Astrocyte (in vitro differentiated cells and primary cell): ENCODE measurements around the gene RCC2. TPM values are rescaled to one million over a fixed set of nuclear protein-coding genes. Genes with fewer than 3 reads are reported as not detected.

Source experiments
- DNase-seq: peaks from one replicate; pipeline ENCODE4 v3.0.0-alpha.2; 2010; ENCODE audit warnings: low read depth
- FAIRE-seq: peaks from 2 replicates; lab custom pipeline; 2011; peaks lifted over from hg19 to GRCh38; lab: Jason Lieb, UNC
- H2AFZ ChIP-seq: 2 replicates; pipeline ENCODE4 v1.6.0; 2012; ENCODE audit warnings: low read depth, low read length, inconsistent platforms
- H3K27ac ChIP-seq: 2 replicates; pipeline ENCODE4 v1.5.1; 2011; ENCODE audit warnings: low read depth, low read length, inconsistent platforms
- H3K27me3 ChIP-seq: 2 replicates; pipeline ENCODE4 v1.6.0; 2011; ENCODE audit warnings: low read length, inconsistent platforms; ENCODE audit not compliant: insufficient read depth
- H3K36me3 ChIP-seq: 2 replicates; pipeline ENCODE4 v1.5.1; 2011; ENCODE audit warnings: low read length, inconsistent platforms; ENCODE audit not compliant: insufficient read depth
- H3K4me1 ChIP-seq: 2 replicates; pipeline ENCODE4 v1.5.1; 2011; ENCODE audit warnings: low read length, inconsistent platforms; ENCODE audit not compliant: insufficient read depth
- H3K4me2 ChIP-seq: 2 replicates; pipeline ENCODE4 v1.6.0; 2012; ENCODE audit warnings: low read length, inconsistent platforms
- H3K4me3 ChIP-seq: 2 replicates; pipeline ENCODE4 v1.5.1; 2011; ENCODE audit warnings: low read depth, mild to moderate bottlenecking, low read length, inconsistent platforms; ENCODE audit not compliant: insufficient read depth
- H3K79me2 ChIP-seq: 2 replicates; pipeline ENCODE4 v1.6.0; 2012; ENCODE audit warnings: mild to moderate bottlenecking, low read length, inconsistent platforms; ENCODE audit not compliant: insufficient read depth
- H3K9ac ChIP-seq: 2 replicates; pipeline ENCODE4 v1.6.0; 2012; ENCODE audit warnings: mild to moderate bottlenecking, low read length, inconsistent platforms
- H3K9me3 ChIP-seq: 2 replicates; pipeline ENCODE4 v1.5.1; 2012; ENCODE audit warnings: low read depth, mild to moderate bottlenecking, low read length, inconsistent platforms; ENCODE audit not compliant: insufficient read depth
- H4K20me1 ChIP-seq: 2 replicates; pipeline ENCODE4 v1.6.0; 2012; ENCODE audit warnings: low read length, inconsistent platforms; ENCODE audit not compliant: insufficient read depth
- H3K27ac Mint-ChIP-seq: one replicate; pipeline ENCODE4 v1.8.0; 2021; ENCODE audit warnings: mild to moderate bottlenecking, mixed read lengths; ENCODE audit not compliant: unreplicated experiment
- H3K27me3 Mint-ChIP-seq: one replicate; pipeline ENCODE4 v1.8.0; 2021; ENCODE audit warnings: low read depth, mixed read lengths; ENCODE audit not compliant: unreplicated experiment
- H3K36me3 Mint-ChIP-seq: one replicate; pipeline ENCODE4 v1.8.0; 2021; ENCODE audit warnings: low read depth, mixed read lengths; ENCODE audit not compliant: unreplicated experiment
- H3K4me1 Mint-ChIP-seq: one replicate; pipeline ENCODE4 v1.8.0; 2021; ENCODE audit warnings: low read depth, mixed read lengths; ENCODE audit not compliant: unreplicated experiment
- H3K4me3 Mint-ChIP-seq: one replicate; pipeline ENCODE4 v1.8.0; 2021; ENCODE audit warnings: mild to moderate bottlenecking, moderate library complexity, mixed read lengths; ENCODE audit not compliant: unreplicated experiment
- H3K9me3 Mint-ChIP-seq: one replicate; pipeline ENCODE4 v1.8.0; 2021; ENCODE audit warnings: mild to moderate bottlenecking, mixed read lengths; ENCODE audit not compliant: unreplicated experiment
- CTCF ChIP-seq: IDR thresholded peaks from 2 replicates; pipeline ENCODE4 v1.5.1; 2011; ENCODE audit warnings: low read depth, mild to moderate bottlenecking, inconsistent platforms, low read length, moderate library complexity; ENCODE audit not compliant: insufficient read depth
- EZH2 ChIP-seq: IDR thresholded peaks from 2 replicates; pipeline ENCODE4 v1.6.1; 2012; ENCODE audit warnings: mild to moderate bottlenecking, low read length, inconsistent platforms; ENCODE audit not compliant: insufficient read depth
- total RNA-seq: library from RNA; stranded (reverse); gene quantifications from 2 replicates; pipeline ENCODE4 v1.2.1, GENCODE V29; 2021

RCC2 gene
- total RNA-seq, 1 donor from 2014 or later, result 103 TPM

GRCh38 chr1:17433261-17433660 is 6.2 kb downstream of the RCC2 start:
- no peak overlapping the region for H3K27ac Mint-ChIP-seq
- Histone ChIP-seq H3K4me1 (peaks cover 11% of the 10 kb centered on the region), H2AFZ (no peak overlapping the region), H3K36me3 (peaks cover 26% of the 10 kb centered on the region), H3K79me2 (peaks cover 93% of the 10 kb centered on the region), H3K27ac (no peak overlapping the region), H4K20me1 (peaks cover 88% of the 10 kb centered on the region), H3K4me2 (no peak overlapping the region), H3K9me3 (no peaks in the 10 kb centered on the region), H3K9ac (no peak overlapping the region), H3K4me3 (no peak overlapping the region), H3K27me3 (no peaks in the 10 kb centered on the region)
- FAIRE-seq (no peak), DNase-seq (no peak)
- no peak for TF ChIP-seq CTCF
- TF ChIP-seq EZH2, result no peak
- H3K36me3 Mint-ChIP-seq, result peaks cover 11% of the 10 kb centered on the region
- H3K27me3 Mint-ChIP-seq, result no peaks in the 10 kb centered on the region
- H3K4me3 Mint-ChIP-seq, result no peak overlapping the region
- peaks cover 4% of the 10 kb centered on the region for H3K4me1 Mint-ChIP-seq
- H3K9me3 Mint-ChIP-seq, result no peaks in the 10 kb centered on the region

GRCh38 chr1:17432412-17432811 is 7.1 kb downstream of the RCC2 start:
- no peak for TF ChIP-seq EZH2
- Histone ChIP-seq H3K4me2 (no peak overlapping the region), H3K27ac (no peak overlapping the region), H3K36me3 (peaks cover 33% of the 10 kb centered on the region), H3K4me3 (no peak overlapping the region), H3K27me3 (no peaks in the 10 kb centered on the region), H4K20me1 (peaks cover 96% of the 10 kb centered on the region), H2AFZ (no peak overlapping the region), H3K4me1 (peaks cover 11% of the 10 kb centered on the region), H3K9ac (no peak overlapping the region), H3K79me2 (peaks cover 98% of the 10 kb centered on the region), H3K9me3 (no peaks in the 10 kb centered on the region)
- no peak overlapping the region for H3K4me3 Mint-ChIP-seq
- DNase-seq, result no peak
- peaks cover 4% of the 10 kb centered on the region for H3K4me1 Mint-ChIP-seq
- H3K27ac Mint-ChIP-seq, result no peak overlapping the region
- no peaks in the 10 kb centered on the region for H3K27me3 Mint-ChIP-seq
- H3K36me3 Mint-ChIP-seq, result peaks cover 11% of the 10 kb centered on the region
- no peaks in the 10 kb centered on the region for H3K9me3 Mint-ChIP-seq
- no peak for FAIRE-seq

GRCh38 chr1:17429183-17429582 is 10.3 kb downstream of the RCC2 start:
- Histone ChIP-seq H3K4me1 (no peaks in the 10 kb centered on the region), H4K20me1 (peaks cover 96% of the 10 kb centered on the region), H3K27me3 (no peaks in the 10 kb centered on the region), H3K9ac (no peak overlapping the region), H3K36me3 (peaks cover 42% of the 10 kb centered on the region), H3K27ac (no peak overlapping the region), H3K9me3 (no peaks in the 10 kb centered on the region), H3K4me2 (no peak overlapping the region), H3K79me2 (peaks cover 97% of the 10 kb centered on the region), H2AFZ (no peak overlapping the region), H3K4me3 (no peak overlapping the region)
- Mint-ChIP-seq H3K9me3 (no peaks in the 10 kb centered on the region), H3K4me1 (no peaks in the 10 kb centered on the region), H3K27ac (no peak overlapping the region), H3K36me3 (peaks cover 19% of the 10 kb centered on the region), H3K4me3 (no peak overlapping the region), H3K27me3 (no peaks in the 10 kb centered on the region)
- FAIRE-seq (no peak), DNase-seq (no peak)
- TF ChIP-seq CTCF (no peak), EZH2 (no peak)
